DMS153 (cell line): ENCODE results near the gene MLXIPL.
"Not testable (repeated sequence)": the region's sequence is repeated elsewhere in the genome, so short reads cannot be mapped to it uniquely, and the experiment has no call there.

ENCODE experiments used
- DNase-seq: peaks from one replicate; lab custom pipeline; 2025; lab: John Stamatoyannopoulos, UW

Gene MLXIPL

GRCh38 chr7:73550093-73550492 is 74.2 kb downstream of the MLXIPL start:
- DNase-seq = not testable (repeated sequence)

GRCh38 chr7:73549176-73549575 is 75.1 kb downstream of the MLXIPL start:
- DNase-seq = no peak

GRCh38 chr7:73547841-73548240 is 76.5 kb downstream of the MLXIPL start:
- no peak for DNase-seq

GRCh38 chr7:73544678-73545077 is 79.6 kb downstream of the MLXIPL start:
- no peak for DNase-seq
